ENCODE results near the gene KLHL2.
"Not testable (repeated sequence)": the region's sequence is repeated elsewhere in the genome, so short reads cannot be mapped to it uniquely, and the experiment has no call there.

- TF ChIP-seq SNAI2 (CRISPR knock-in tag; IDR thresholded peaks at IDR 0.05); CREB5 (CRISPR knock-in tag; IDR thresholded peaks at IDR 0.05; ENCODE audit: low read depth); RARB (CRISPR knock-in tag; IDR thresholded peaks at IDR 0.05); ZFP3 (CRISPR knock-in tag; IDR thresholded peaks at IDR 0.05); PATZ1 (CRISPR knock-in tag; IDR thresholded peaks at IDR 0.05; ENCODE audit: borderline replicate concordance); GLIS3 (CRISPR knock-in tag; IDR thresholded peaks at IDR 0.05); ISL1 (CRISPR knock-in tag; IDR thresholded peaks at IDR 0.05); PPARA (CRISPR knock-in tag; IDR thresholded peaks at IDR 0.05; ENCODE audit: borderline replicate concordance); ZC3H10 (CRISPR knock-in tag; IDR thresholded peaks at IDR 0.05); ARNTL (CRISPR knock-in tag; IDR thresholded peaks at IDR 0.05; ENCODE audit: borderline replicate concordance, low read depth); POU6F1 (CRISPR knock-in tag; IDR thresholded peaks at IDR 0.05; ENCODE audit: borderline replicate concordance, low read depth); BACH2 (CRISPR knock-in tag; IDR thresholded peaks at IDR 0.05; ENCODE audit: borderline replicate concordance): not testable (repeated sequence)
- TF ChIP-seq, protein P1, sequence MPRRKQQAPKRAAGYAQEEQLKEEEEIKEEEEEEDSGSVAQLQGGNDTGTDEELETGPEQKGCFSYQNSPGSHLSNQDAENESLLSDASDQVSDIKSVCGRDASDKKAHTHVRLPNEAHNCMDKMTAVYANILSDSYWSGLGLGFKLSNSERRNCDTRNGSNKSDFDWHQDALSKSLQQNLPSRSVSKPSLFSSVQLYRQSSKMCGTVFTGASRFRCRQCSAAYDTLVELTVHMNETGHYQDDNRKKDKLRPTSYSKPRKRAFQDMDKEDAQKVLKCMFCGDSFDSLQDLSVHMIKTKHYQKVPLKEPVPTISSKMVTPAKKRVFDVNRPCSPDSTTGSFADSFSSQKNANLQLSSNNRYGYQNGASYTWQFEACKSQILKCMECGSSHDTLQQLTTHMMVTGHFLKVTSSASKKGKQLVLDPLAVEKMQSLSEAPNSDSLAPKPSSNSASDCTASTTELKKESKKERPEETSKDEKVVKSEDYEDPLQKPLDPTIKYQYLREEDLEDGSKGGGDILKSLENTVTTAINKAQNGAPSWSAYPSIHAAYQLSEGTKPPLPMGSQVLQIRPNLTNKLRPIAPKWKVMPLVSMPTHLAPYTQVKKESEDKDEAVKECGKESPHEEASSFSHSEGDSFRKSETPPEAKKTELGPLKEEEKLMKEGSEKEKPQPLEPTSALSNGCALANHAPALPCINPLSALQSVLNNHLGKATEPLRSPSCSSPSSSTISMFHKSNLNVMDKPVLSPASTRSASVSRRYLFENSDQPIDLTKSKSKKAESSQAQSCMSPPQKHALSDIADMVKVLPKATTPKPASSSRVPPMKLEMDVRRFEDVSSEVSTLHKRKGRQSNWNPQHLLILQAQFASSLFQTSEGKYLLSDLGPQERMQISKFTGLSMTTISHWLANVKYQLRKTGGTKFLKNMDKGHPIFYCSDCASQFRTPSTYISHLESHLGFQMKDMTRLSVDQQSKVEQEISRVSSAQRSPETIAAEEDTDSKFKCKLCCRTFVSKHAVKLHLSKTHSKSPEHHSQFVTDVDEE (CRISPR knock-in tag; IDR thresholded peaks at IDR 0.05), result not testable (repeated sequence)
These were observed 135.0 kb downstream of the KLHL2 start for GRCh38 chr4:165342340-165342739.
